Measurements from ENCODE around the gene RABGGTA. TPM values are rescaled to one million over a fixed set of nuclear protein-coding genes. Genes with fewer than 3 reads are reported as not detected.

RABGGTA gene
- total RNA-seq, 6 experiments from 2014 or later = 25.4 to 31.4 (median 27.3) TPM

DNA sequence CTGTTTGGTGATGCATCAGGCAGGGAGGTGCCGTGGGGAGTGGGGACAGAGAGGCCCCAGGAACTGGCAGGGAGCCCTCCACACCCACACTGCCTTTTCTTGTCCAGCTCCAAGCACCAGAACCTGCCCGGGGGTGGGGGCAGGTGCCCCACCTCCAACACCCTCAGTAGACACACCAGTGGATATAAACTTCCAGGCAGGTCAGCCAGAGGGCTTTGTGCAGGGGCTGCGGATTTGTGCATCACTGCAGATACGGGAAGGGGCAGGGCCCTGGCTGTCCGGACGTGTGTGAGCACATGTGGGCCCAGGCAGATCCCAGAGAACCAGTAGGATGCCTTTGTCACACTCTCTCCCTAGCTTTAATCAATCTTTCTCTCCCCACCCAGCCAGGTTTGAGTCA is 7.1 kb downstream of the RABGGTA start:
- Mint-ChIP-seq H3K4me3 (no peak overlapping the region), H3K27me3 (ENCODE audit: insufficient read depth) (peaks cover 2% of the 10 kb centered on the region; the same call in 1 of the 2 replicates), H3K27ac (no peak overlapping the region), H3K9me3 (no peaks in the 10 kb centered on the region), H3K4me1 (ENCODE audit: low read depth) (peaks cover 8% of the 10 kb centered on the region; the same call in 1 of the 2 replicates), H3K36me3 (ENCODE audit: low read depth) (0 out of 2 replicates have a peak, but pooled peaks cover 2% of the 10 kb centered on the region)
- TF ChIP-seq, protein P1, sequence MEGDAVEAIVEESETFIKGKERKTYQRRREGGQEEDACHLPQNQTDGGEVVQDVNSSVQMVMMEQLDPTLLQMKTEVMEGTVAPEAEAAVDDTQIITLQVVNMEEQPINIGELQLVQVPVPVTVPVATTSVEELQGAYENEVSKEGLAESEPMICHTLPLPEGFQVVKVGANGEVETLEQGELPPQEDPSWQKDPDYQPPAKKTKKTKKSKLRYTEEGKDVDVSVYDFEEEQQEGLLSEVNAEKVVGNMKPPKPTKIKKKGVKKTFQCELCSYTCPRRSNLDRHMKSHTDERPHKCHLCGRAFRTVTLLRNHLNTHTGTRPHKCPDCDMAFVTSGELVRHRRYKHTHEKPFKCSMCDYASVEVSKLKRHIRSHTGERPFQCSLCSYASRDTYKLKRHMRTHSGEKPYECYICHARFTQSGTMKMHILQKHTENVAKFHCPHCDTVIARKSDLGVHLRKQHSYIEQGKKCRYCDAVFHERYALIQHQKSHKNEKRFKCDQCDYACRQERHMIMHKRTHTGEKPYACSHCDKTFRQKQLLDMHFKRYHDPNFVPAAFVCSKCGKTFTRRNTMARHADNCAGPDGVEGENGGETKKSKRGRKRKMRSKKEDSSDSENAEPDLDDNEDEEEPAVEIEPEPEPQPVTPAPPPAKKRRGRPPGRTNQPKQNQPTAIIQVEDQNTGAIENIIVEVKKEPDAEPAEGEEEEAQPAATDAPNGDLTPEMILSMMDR (IDR thresholded peaks at IDR 0.05) = no peak
- no peak for DNase-seq

DNA sequence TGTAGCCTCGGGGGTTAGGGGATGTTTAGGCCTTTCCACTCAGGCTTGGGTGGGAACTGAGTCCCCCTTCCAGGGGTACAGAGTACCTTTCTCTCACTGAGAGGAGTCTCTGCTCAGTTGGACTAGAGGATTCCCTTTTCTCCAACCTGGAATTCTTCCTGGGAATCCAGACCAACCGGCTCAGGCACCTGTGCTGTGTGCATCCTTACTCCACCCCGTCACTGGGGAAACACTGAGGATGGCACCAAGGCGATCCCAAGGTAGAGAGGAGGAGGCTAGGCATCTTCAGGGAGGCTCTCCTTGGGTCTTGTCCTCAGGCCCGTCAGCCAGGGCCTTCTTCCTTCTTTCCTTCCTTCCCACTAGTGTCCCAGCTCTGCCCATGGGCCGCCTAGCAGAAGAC is 7.5 kb downstream of the RABGGTA start:
- DNase-seq = no peak
- TF ChIP-seq, protein P1 (IDR thresholded peaks at IDR 0.05) = no peak
- peaks cover 13% of the 10 kb centered on the region; the same call in 1 of the 2 replicates for H3K4me1 Mint-ChIP-seq (ENCODE audit: low read depth)
- H3K27me3 Mint-ChIP-seq (ENCODE audit: insufficient read depth) = peaks cover 2% of the 10 kb centered on the region; the same call in 1 of the 2 replicates
- H3K4me3 Mint-ChIP-seq = no peak overlapping the region
- no peaks in the 10 kb centered on the region for H3K9me3 Mint-ChIP-seq
- no peak overlapping the region for H3K27ac Mint-ChIP-seq
- no peaks in the 10 kb centered on the region for H3K36me3 Mint-ChIP-seq (ENCODE audit: low read depth)

DNA sequence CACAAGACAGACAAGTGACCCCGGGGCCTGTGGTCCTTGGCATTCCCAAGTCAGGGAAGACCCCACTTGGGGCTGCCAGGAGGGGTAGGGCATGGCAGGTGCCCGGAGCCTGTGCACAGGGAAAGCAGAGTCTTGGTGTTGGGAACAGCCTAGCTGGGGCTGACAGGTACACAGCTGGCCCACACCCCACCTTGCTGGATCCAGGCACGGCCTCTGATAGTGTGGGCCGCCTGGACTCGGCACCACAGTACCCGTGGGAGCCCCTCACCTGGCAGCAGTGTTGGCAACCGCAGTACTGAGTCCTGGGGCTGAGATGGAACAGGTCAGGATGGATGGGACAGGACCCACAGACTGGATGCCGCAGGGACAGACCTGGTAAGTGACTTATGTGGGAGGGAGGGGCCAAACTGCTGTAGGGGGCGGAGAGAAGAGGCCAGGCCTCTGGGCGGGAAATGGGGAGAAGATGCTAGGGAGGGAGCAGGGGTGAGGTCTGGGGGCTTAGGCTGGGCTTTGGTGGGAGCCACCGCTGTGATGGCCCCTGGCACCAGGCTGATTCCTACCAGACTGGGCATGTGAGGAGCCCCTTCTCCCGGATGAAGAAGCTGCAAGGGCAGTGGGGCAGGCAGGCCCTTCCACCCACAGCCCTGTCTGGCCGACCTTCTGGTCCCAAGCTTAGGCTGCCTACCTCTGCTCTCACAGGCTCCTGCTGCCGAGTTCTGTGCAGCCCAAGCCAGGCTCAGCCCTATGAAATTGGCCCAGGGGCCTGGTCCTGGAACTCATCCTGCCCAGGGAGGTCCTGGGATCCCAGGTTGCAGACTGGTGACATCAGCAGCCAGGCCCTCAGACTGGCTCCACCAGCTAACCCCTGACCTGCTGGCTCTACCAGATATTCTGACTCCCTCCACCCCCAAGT is 8.3 kb downstream of the RABGGTA start, which contains the start of gene TGM1:
Gene TGM1, minus strand, starts transcription at position 357 of the 913 bp plus-strand sequence. CDS start 825 bp downstream, outside the sequence.
- H3K27me3 Mint-ChIP-seq (ENCODE audit: insufficient read depth) = peaks cover 2% of the 10 kb centered on the region; the same call in 1 of the 2 replicates
- H3K9me3 Mint-ChIP-seq = no peaks in the 10 kb centered on the region
- no peaks in the 10 kb centered on the region for H3K36me3 Mint-ChIP-seq (ENCODE audit: low read depth)
- H3K4me1 Mint-ChIP-seq (ENCODE audit: low read depth) = peaks cover 18% of the 10 kb centered on the region; the same call in 1 of the 2 replicates
- H3K4me3 Mint-ChIP-seq = no peak within 1 kb of the TSS
- no peak within 1 kb of the TSS for H3K27ac Mint-ChIP-seq
- no peak for DNase-seq
- TF ChIP-seq, protein P1 (IDR thresholded peaks at IDR 0.05) = no peak

DNA sequence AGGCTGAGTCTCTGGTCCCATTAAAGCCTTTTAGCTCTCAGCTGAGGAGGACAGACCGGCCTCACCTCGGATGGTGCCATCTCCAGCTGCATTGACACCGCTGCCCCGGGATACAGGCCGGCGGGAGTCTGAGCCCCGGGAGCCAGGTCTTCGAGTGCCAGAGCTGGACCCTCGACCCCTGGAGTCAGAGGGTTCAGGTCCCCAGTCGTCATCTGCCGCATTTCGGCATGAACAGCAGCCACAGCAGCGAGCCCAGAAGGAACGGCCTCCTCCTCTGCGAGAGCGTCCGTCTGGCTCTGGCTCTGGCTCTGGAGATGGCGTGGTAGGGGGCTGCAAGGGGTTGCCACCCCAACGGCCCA is 9.4 kb downstream of the RABGGTA start:
- no peak for DNase-seq
- TF ChIP-seq, protein P1 (IDR thresholded peaks at IDR 0.05) = no peak
- Mint-ChIP-seq H3K9me3 (no peaks in the 10 kb centered on the region), H3K27ac (no peak overlapping the region), H3K36me3 (ENCODE audit: low read depth) (no peaks in the 10 kb centered on the region), H3K4me3 (no peak overlapping the region), H3K27me3 (ENCODE audit: insufficient read depth) (no peaks in the 10 kb centered on the region), H3K4me1 (ENCODE audit: low read depth) (peaks cover 18% of the 10 kb centered on the region; the same call in 1 of the 2 replicates)

DNA sequence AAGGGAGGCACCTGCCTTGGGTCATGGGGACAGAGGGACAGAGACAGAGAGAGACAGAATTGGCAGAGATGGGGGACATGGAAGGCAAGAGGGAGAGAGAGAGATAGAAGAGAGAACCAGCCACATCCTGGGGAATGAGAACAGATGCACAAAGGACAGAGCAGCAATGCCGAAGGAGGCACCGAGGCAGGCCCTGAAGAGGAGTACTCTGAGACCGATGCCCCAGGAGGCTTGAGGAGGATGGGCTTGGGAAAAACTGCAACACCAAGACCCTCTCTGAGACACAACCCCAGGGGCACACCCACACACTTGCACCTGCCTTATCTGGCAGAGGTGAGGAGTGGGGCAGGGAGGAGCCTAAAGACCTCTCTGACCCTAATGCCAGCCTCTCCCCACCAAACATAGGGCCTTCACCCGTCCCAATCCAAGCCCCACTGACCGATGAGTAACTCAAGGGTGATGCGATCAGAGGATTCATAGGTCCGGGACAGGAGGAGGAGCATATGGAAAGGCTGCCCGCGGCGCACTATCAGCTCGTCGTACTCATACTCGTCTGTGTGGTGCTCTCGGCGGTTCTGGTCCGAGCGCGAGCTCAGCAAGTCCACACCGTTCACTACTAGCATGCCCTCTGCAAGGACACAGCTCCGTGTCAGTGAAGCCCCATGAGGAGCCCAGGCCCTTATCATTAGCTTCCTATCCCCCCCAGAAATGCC is 10.0 kb downstream of the RABGGTA start:
- H3K4me3 Mint-ChIP-seq = no peak overlapping the region
- no peak for DNase-seq
- no peak overlapping the region for H3K27ac Mint-ChIP-seq
- H3K4me1 Mint-ChIP-seq (ENCODE audit: low read depth) = peaks cover 18% of the 10 kb centered on the region; the same call in 1 of the 2 replicates
- no peaks in the 10 kb centered on the region for H3K27me3 Mint-ChIP-seq (ENCODE audit: insufficient read depth)
- TF ChIP-seq, protein P1 (IDR thresholded peaks at IDR 0.05) = no peak
- H3K9me3 Mint-ChIP-seq = no peaks in the 10 kb centered on the region
- no peaks in the 10 kb centered on the region for H3K36me3 Mint-ChIP-seq (ENCODE audit: low read depth)
